ENCODE data around the gene TBC1D19. TPM values are rescaled to one million over a fixed set of nuclear protein-coding genes. Genes with fewer than 3 reads are reported as not detected.
"Not testable (repeated sequence)": the region's sequence is repeated elsewhere in the genome, so short reads cannot be mapped to it uniquely, and the experiment has no call there.

The TBC1D19 gene
- total RNA-seq, 1 experiment from 2014 or later: 12.9 TPM

GRCh38 chr4:26660261-26660660, 76.4 kb downstream of the TBC1D19 start:
- no peak for DNase-seq (ENCODE audit: low spot score)
- in situ Hi-C loops (cut with HindIII; ENCODE audit: low sequenced_read_pairs): no loop called here

DNA sequence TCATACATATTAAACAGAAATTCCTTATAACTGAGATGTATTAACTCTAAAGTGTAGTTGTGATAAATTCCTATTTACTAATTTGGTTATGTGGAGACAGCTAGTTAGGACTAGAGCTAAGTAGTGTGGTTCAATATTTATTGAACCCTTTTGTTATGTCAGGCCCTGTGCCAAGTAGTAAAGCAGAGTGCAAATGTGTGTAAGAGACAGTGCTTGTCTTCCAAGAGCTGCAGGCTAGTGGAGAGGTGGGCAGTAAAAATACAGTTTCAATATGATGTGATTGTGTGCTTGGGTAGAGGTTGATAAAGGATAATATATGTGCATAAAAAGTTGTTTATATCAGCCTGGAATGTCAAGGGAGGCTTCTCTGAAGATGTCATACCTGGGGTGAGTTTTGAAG, 80.0 kb downstream of the TBC1D19 start:
- no peak for DNase-seq (ENCODE audit: low spot score)
- in situ Hi-C loops (cut with HindIII; ENCODE audit: low sequenced_read_pairs): no loop called here

DNA sequence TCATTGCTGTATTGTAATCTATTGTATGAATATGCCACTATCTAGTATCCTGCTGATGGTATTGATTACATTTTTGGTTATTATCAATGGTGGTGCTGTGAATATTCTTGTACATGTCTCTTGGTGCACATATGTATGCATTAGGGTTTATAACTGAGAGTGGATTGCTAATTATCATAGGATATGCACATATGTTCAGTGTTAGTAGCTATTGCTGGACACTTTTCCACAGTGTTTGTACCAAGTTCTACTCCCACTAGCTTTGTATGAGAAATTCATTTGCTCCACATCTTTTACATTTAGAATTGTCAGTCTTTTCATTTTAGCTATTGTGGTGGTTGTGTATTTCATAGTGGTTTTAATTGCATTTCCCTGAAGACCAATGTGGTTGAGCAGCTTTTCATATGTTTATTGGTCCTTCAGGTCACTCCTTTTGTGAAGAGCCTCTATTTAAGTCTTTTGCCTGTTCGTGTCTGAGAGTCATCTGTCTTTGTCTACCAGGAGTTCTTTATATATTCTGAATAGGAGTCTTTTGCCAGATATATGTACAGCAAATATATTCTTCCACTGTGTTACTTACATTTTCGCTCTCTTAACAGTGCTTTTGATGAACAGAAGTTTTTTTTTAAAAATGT, 87.1 kb downstream of the TBC1D19 start:
- in situ Hi-C loops (cut with HindIII; ENCODE audit: low sequenced_read_pairs): no loop called here

DNA sequence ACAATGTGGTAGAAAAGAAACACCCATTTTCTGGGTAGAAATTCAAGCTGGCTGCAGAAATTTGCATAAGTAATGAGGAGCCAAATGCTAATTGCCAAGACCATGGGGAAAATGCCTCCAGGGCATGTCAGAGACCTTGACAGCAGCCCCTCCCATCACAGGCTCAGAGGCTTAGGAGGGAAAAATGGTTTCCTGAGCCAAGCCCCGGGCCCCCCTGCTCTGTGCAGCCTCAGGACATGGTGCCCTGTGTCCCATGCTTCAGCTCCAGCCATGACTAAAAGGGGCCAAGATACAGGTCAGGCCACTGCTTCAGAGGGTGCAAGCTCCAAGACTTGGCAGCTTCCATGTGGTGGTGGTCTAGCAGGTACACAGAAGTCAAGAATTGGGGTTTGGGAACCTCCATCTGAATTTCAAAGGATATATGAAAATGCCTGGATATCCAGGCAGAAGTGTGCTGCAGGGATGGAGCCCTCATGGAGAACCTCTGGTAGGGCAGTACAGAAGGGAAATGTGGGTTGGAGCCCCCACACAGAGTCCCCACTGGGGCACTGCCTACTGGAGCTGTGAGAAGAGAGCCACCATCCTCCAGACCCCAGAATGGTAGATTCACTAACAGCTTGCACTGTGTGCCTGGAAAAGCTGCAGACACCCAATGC, 95.3 kb downstream of the TBC1D19 start:
- in situ Hi-C loops (cut with HindIII; ENCODE audit: low sequenced_read_pairs): not testable (repeated sequence)

More for the DNA sequence above, 87.1 kb downstream of the TBC1D19 start:
- no peak for DNase-seq (ENCODE audit: low spot score)

DNA sequence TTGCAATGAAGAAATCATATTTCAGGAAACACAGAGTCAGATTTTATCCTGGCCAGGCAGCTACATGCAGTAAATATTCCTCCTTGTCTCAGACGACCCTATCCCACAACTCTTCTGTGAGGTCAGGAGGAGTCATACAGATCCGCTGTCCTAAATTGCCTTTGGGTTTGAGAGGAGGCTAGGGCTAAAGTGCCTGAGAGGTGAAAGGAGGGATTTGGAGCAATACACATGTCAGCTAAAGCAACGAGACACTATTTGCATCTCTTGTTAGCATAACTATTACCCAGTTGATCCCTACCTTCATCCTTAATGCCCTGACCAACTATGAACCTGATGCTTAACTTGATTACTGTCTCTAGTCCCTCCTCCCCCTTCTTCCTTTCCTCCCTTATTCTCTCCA, 98.6 kb downstream of the TBC1D19 start:
- in situ Hi-C loops (cut with HindIII; ENCODE audit: low sequenced_read_pairs): no loop called here

More for the DNA sequence above, 95.3 kb downstream of the TBC1D19 start:
- DNase-seq (ENCODE audit: low spot score): not testable (repeated sequence)

DNA sequence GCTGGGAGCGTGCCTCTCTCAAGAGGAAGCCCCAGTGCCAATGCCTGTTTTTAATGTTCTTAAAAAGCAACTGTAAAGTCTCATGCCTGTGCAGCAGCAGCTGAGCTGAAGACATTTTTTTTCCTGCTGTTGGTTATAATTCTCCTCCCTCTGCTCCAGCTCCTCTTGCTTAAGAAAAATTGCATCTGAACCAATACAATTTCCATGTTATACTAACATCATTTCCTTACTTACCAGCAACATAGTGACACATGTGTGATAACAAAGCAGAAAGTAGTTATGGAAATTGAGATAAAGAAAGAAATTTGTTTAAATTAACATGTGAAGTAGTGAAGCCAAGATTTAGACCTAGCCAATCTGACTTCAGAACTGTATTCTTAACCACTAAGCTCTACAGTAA, 101.4 kb downstream of the TBC1D19 start:
- no peak for DNase-seq (ENCODE audit: low spot score)
- in situ Hi-C loops (cut with HindIII; ENCODE audit: low sequenced_read_pairs): no loop called here

More for the DNA sequence above, 98.6 kb downstream of the TBC1D19 start:
- no peak for DNase-seq (ENCODE audit: low spot score)

GRCh38 chr4:26687728-26688127, 103.8 kb downstream of the TBC1D19 start:
- no peak for DNase-seq (ENCODE audit: low spot score)
- in situ Hi-C loops (cut with HindIII; ENCODE audit: low sequenced_read_pairs): no loop called here

DNA sequence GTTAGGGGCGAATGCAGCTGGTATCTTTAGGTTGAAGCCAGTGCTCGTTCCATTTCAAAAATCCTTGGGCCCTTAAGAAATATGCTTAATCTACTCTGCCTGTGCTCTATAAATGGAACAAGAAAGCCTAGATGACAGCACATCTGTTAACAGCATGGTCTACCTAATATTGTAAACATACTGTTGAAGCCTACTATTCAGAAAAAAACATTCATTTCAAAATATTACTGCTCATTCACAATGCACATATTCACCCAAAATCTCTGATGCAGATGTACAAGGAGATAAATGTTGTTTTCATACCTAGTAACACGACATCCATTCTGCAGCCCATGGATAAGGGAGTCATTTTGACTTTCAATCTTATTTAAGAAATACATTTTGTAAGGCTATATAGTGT, 106.6 kb downstream of the TBC1D19 start:
- in situ Hi-C loops (cut with HindIII; ENCODE audit: low sequenced_read_pairs): no loop called here
- no peak for DNase-seq (ENCODE audit: low spot score)

- no peak for DNase-seq (ENCODE audit: low spot score)
- in situ Hi-C loops (cut with HindIII; ENCODE audit: low sequenced_read_pairs): no loop called here
These were observed 108.3 kb downstream of the TBC1D19 start for GRCh38 chr4:26692014-26692726.

GRCh38 chr4:26694131-26694530, 110.2 kb downstream of the TBC1D19 start:
- DNase-seq (ENCODE audit: low spot score); in situ Hi-C loops (cut with HindIII; ENCODE audit: low sequenced_read_pairs): not testable (repeated sequence)

- in situ Hi-C loops (cut with HindIII; ENCODE audit: low sequenced_read_pairs): loop anchor here (25.0 kb wide), 2 partner anchors 238 to 312 kb away; no protein-coding TSS in a partner anchor
- no peak for DNase-seq (ENCODE audit: low spot score)
These were observed 116.2 kb downstream of the TBC1D19 start for GRCh38 chr4:26700110-26700509.

DNA sequence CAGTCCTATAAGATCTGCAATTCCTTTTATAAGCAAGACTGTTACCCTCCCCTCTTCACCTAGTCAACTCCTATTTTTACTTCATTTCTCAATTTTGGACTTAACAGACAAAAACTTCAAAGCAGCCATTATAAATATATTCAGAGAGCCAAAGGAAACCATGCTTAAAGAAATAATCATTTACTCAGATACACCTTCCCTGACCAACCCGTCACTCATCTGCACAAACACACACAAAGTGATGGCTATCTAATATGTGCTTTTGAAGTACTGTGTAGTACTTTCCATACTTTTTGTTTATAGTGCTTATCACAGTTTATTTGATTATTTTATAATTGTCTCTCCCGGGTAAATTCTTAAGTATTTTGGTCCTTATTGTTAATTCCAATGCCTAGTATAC, 117.2 kb downstream of the TBC1D19 start:
- in situ Hi-C loops (cut with HindIII; ENCODE audit: low sequenced_read_pairs): loop anchor here (25.0 kb wide), 2 partner anchors 239 to 311 kb away; no protein-coding TSS in a partner anchor

GRCh38 chr4:26701786-26702227, 117.9 kb downstream of the TBC1D19 start:
- no peak for DNase-seq (ENCODE audit: low spot score)

More for the DNA sequence above, 117.2 kb downstream of the TBC1D19 start:
- no peak for DNase-seq (ENCODE audit: low spot score)

DNA sequence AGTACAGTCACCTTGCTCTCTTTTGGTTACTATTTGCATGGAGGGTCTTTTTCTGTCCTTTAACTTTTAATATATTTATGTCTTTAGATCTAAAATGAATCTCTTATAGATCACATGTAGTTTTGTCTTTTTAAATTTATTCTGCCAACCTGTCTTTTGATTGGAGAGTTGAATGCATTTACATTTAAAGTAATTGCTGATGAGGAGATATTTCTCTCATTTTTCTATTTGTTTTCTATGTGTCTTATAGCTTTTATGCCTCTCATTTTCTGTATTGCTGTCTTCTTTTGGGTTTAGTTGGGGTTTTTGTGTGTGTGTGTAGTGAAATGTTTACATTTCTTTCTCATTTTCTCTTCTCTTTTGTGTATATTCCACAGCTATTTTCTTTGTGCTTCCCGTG, 123.5 kb downstream of the TBC1D19 start:
- no peak for DNase-seq (ENCODE audit: low spot score)
- in situ Hi-C loops (cut with HindIII; ENCODE audit: low sequenced_read_pairs): loop anchor here (25.0 kb wide), 2 partner anchors 245 to 305 kb away; no protein-coding TSS in a partner anchor

More at GRCh38 chr4:26701786-26702227, 117.9 kb downstream of the TBC1D19 start:
- in situ Hi-C loops (cut with HindIII; ENCODE audit: low sequenced_read_pairs): loop anchor here (25.0 kb wide), 2 partner anchors 240 to 310 kb away; no protein-coding TSS in a partner anchor

GRCh38 chr4:26709246-26709645, 125.4 kb downstream of the TBC1D19 start:
- no peak for DNase-seq (ENCODE audit: low spot score)
- in situ Hi-C loops (cut with HindIII; ENCODE audit: low sequenced_read_pairs): loop anchor here (25.0 kb wide), 2 partner anchors 247 to 303 kb away; no protein-coding TSS in a partner anchor

GRCh38 chr4:26713563-26714151, 129.8 kb downstream of the TBC1D19 start:
- DNase-seq (ENCODE audit: low spot score): no peak
- in situ Hi-C loops (cut with HindIII; ENCODE audit: low sequenced_read_pairs): loop anchor here (25.0 kb wide), 2 partner anchors 251 to 299 kb away; no protein-coding TSS in a partner anchor

DNA sequence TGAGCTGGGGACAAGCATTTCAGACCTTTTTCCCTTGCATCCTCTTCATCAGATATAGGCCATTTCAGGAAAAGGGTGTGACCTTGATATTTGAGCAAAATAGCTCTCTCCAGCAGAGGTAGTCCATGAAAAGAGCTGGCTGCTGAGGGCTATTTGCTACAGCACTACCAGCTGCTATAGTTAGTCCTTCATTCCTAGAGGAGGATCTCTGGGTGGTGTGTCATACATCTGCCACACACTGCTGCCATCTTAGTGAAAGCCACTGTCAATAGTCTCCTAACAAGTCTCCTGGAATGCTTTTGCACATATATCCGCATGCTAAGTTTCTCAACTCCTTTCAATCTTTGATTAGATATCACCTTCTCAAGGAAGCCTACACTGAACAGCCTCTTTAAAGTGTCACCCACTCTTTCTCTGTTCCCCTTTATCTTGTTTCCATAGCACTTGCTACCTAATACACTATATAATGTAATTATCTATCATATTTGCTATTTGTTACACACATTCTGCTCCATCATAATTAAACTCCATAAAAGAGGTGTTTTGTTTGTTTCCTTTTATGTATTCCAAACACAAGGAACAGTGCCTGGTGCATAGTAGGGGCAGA, 131.9 kb downstream of the TBC1D19 start:
- no peak for DNase-seq (ENCODE audit: low spot score)
- in situ Hi-C loops (cut with HindIII; ENCODE audit: low sequenced_read_pairs): loop anchor here (25.0 kb wide), 2 partner anchors 253 to 297 kb away; no protein-coding TSS in a partner anchor

- in situ Hi-C loops (cut with HindIII; ENCODE audit: low sequenced_read_pairs): loop anchor here (25.0 kb wide), 2 partner anchors 255 to 295 kb away; no protein-coding TSS in a partner anchor
- no peak for DNase-seq (ENCODE audit: low spot score)
These were observed 133.4 kb downstream of the TBC1D19 start for GRCh38 chr4:26717332-26717731.
